OCI-LY7 (cell line): ENCODE data around the gene BAIAP2L1. TPM values are rescaled to one million over a fixed set of nuclear protein-coding genes. Genes with fewer than 3 reads are reported as not detected.

Source experiments
- BruUV-seq: library from RNA; stranded (reverse); fragments of 400-500 nt; replicated peaks from 2 replicates; lab custom pipeline; 2021; lab: Mats Ljungman, UMichigan
- CTCF ChIA-PET: fragments of 300-600 bp; sonication (Branson Sonifier 250); formaldehyde crosslinking; loops from one replicate; lab custom pipeline; 2022; ENCODE audit warnings: antibody characterized with exemption; ENCODE audit not compliant: unreplicated experiment; lab: Charles Lee
- POLR2A ChIA-PET: fragments of 300-600 bp; sonication (Branson Sonifier 250); formaldehyde crosslinking; loops from one replicate; lab custom pipeline; 2022; ENCODE audit warnings: antibody characterized with exemption; lab: Charles Lee
- DNase-seq: peaks from one replicate; pipeline ENCODE4 v3.0.0-alpha.2; 2015; ENCODE audit warnings: low spot score
- H2AFZ ChIP-seq: fragments of 200-600 bp; sonication (generic), shearing (Covaris generic); 2 replicates; pipeline ENCODE4 v1.6.1; 2014; ENCODE audit warnings: mild to moderate bottlenecking, antibody characterized with exemption, low read length, moderate library complexity
- H3K27ac ChIP-seq: fragments of 200-600 bp; sonication (generic); 2 replicates; pipeline ENCODE4 v1.5.1; 2014; ENCODE audit warnings: mixed run types, low read depth, mild to moderate bottlenecking, moderate library complexity, low read length, inconsistent platforms; ENCODE audit not compliant: poor library complexity, severe bottlenecking
- H3K36me3 ChIP-seq: fragments of 200-600 bp; sonication (generic); 2 replicates; pipeline ENCODE4 v1.6.1; 2014; ENCODE audit warnings: mild to moderate bottlenecking, antibody characterized with exemption, low read length, moderate library complexity, mixed read lengths; ENCODE audit not compliant: insufficient read depth
- H3K4me1 ChIP-seq: fragments of 200-600 bp; sonication (generic); 2 replicates; pipeline ENCODE4 v1.5.1; 2014; ENCODE audit warnings: mild to moderate bottlenecking, low read length; ENCODE audit not compliant: insufficient read depth, poor library complexity, severe bottlenecking
- H3K4me2 ChIP-seq: fragments of 200-600 bp; sonication (generic); 2 replicates; pipeline ENCODE4 v1.6.1; 2014; ENCODE audit warnings: mild to moderate bottlenecking, low read length
- H3K4me3 ChIP-seq: fragments of 200-600 bp; sonication (generic); 2 replicates; pipeline ENCODE4 v1.5.1; 2014; ENCODE audit warnings: mild to moderate bottlenecking, low read depth, low read length; ENCODE audit not compliant: poor library complexity, severe bottlenecking
- H3K79me2 ChIP-seq: fragments of 200-600 bp; sonication (generic); 2 replicates; pipeline ENCODE4 v1.6.1; 2016; ENCODE audit warnings: low read depth, mild to moderate bottlenecking, low read length, moderate library complexity, mixed read lengths; ENCODE audit not compliant: insufficient read depth
- H3K9me2 ChIP-seq: fragments of 200-600 bp; sonication (generic); 2 replicates; pipeline ENCODE4 v1.6.1; 2016; ENCODE audit warnings: mild to moderate bottlenecking, low read length, mixed read lengths; ENCODE audit not compliant: insufficient read depth
- H3K9me3 ChIP-seq: fragments of 200-600 bp; sonication (generic); 2 replicates; pipeline ENCODE4 v1.6.1; 2014; ENCODE audit warnings: mild to moderate bottlenecking, mixed run types, low read length, mixed read lengths
- H4K20me1 ChIP-seq: fragments of 200-600 bp; sonication (generic); 2 replicates; pipeline ENCODE4 v1.6.1; 2014; ENCODE audit warnings: mild to moderate bottlenecking, antibody characterized with exemption, low read length, moderate library complexity, mixed read lengths; ENCODE audit not compliant: insufficient read depth
- CTCF ChIP-seq: fragments of 200-600 bp; sonication (generic); conservative IDR thresholded peaks from 2 replicates; pipeline ENCODE4 v1.5.1; 2014; ENCODE audit warnings: mild to moderate bottlenecking, antibody characterized with exemption, low read length, moderate library complexity, mixed read lengths
- EZH2phosphoT487 ChIP-seq: fragments of 200-600 bp; sonication (generic); IDR thresholded peaks from 2 replicates; pipeline ENCODE4 v1.6.1; 2018; ENCODE audit warnings: low read depth, borderline replicate concordance, mild to moderate bottlenecking, mixed run types, antibody characterized with exemption, low read length, moderate library complexity, mixed read lengths
- intact Hi-C: fragments of 100-400 bp; cut with micrococcal nuclease; formaldehyde crosslinking; loops from one replicate; pipeline ENCODE4 v1.10.0; 2022; ENCODE audit not compliant: unreplicated experiment
- total RNA-seq, 2 experiments: library from RNA; depleted of rRNA in 1 of 2; stranded (reverse); fragments of >200 nt in 1 of 2; shearing (Covaris generic) in 1 of 2; gene quantifications; 2 replicates each; pipeline ENCODE4 v1.2.3, GENCODE V29; 2014 to 2022

The BAIAP2L1 gene
- total RNA-seq, 2 experiments from 2014 or later, result not detected

GRCh38 chr7:98251231-98251600, 149.7 kb downstream of the BAIAP2L1 start:
- peak overlapping the region; percentile 83 for H3K27ac ChIP-seq
- peak; percentile 63 for DNase-seq
- H3K4me1 ChIP-seq, result peaks cover 32% of the 10 kb centered on the region
- intact Hi-C loops, result loop anchor here (1.0 to 5.0 kb wide), 4 partner anchors 30 to 1134 kb away; partner anchors contain the start of genes BRI3 and SDHAF3
- POLR2A ChIA-PET, result interaction anchor here (0.6 to 1.8 kb wide), 3 partner anchors 45 to 174 kb away, joined by 3 to 4 read pairs (median 3); no protein-coding TSS in a partner anchor
- H3K4me2 ChIP-seq, result peak overlapping the region; percentile 100
- peaks cover 6% of the 10 kb centered on the region; the same call in 1 of the 2 replicates for H3K79me2 ChIP-seq
- no peaks in the 10 kb centered on the region for H3K9me3 ChIP-seq
- CTCF ChIA-PET, result no interaction called here
- no peaks in the 10 kb centered on the region for H4K20me1 ChIP-seq
- H3K4me3 ChIP-seq, result peak overlapping the region; percentile 86
- H2AFZ ChIP-seq, result peak overlapping the region; percentile 61
- no peaks in the 10 kb centered on the region for H3K36me3 ChIP-seq
- TF ChIP-seq EZH2phosphoT487 (no peak), CTCF (no peak; the same call in 1 of the 2 replicates)
- H3K9me2 ChIP-seq, result no peaks in the 10 kb centered on the region
- BruUV-seq, result no TSS peak

GRCh38 chr7:98250789-98251188, 150.1 kb downstream of the BAIAP2L1 start:
- DNase-seq, result peak; percentile 78
- H4K20me1 ChIP-seq, result no peaks in the 10 kb centered on the region
- H3K4me2 ChIP-seq, result peak overlapping the region; percentile 100
- POLR2A ChIA-PET, result interaction anchor here (0.6 to 1.8 kb wide), 11 partner anchors 30 to 626 kb away, joined by 3 to 5 read pairs (median 3); no protein-coding TSS in a partner anchor
- TF ChIP-seq EZH2phosphoT487 (no peak), CTCF (peak; percentile 60)
- H2AFZ ChIP-seq, result peak overlapping the region; percentile 61; the same call in 1 of the 2 replicates
- CTCF ChIA-PET, result interaction anchor here (0.6 kb wide), 1 partner anchor 393 kb away, joined by 3 read pairs; no protein-coding TSS in a partner anchor
- peak overlapping the region; percentile 86 for H3K4me3 ChIP-seq
- intact Hi-C loops, result loop anchor here (1.0 to 5.0 kb wide), 4 partner anchors 31 to 1133 kb away; partner anchors contain the start of genes BRI3 and SDHAF3
- H3K79me2 ChIP-seq, result peaks cover 6% of the 10 kb centered on the region; the same call in 1 of the 2 replicates
- BruUV-seq, result TSS peak; percentile 65
- H3K27ac ChIP-seq, result peak overlapping the region; percentile 83
- H3K9me3 ChIP-seq, result no peaks in the 10 kb centered on the region
- H3K9me2 ChIP-seq, result no peaks in the 10 kb centered on the region
- peaks cover 32% of the 10 kb centered on the region for H3K4me1 ChIP-seq
- no peaks in the 10 kb centered on the region for H3K36me3 ChIP-seq

GRCh38 chr7:98249106-98249505, 151.8 kb downstream of the BAIAP2L1 start:
- no peaks in the 10 kb centered on the region for H4K20me1 ChIP-seq
- no peaks in the 10 kb centered on the region for H3K9me3 ChIP-seq
- peaks cover 32% of the 10 kb centered on the region for H3K4me1 ChIP-seq
- POLR2A ChIA-PET, result interaction anchor here (0.6 kb wide), 1 partner anchor 1077 kb away, joined by 3 read pairs; the partner anchor contains the start of gene ARPC1A
- peak overlapping the region; percentile 22; the same call in 1 of the 2 replicates for H3K4me2 ChIP-seq
- H3K36me3 ChIP-seq, result no peaks in the 10 kb centered on the region
- intact Hi-C loops, result no loop called here
- no peak for TF ChIP-seq CTCF
- no peak for DNase-seq
- H3K9me2 ChIP-seq, result no peaks in the 10 kb centered on the region
- H3K79me2 ChIP-seq, result peaks cover 6% of the 10 kb centered on the region; the same call in 1 of the 2 replicates
- no peak overlapping the region for H3K4me3 ChIP-seq
- H2AFZ ChIP-seq, result no peak overlapping the region
- CTCF ChIA-PET, result interaction anchor here (0.6 to 0.7 kb wide), 3 partner anchors 46 to 1928 kb away, joined by 3 to 4 read pairs (median 3); partner anchors contain the start of gene GPC2
- BruUV-seq, result no TSS peak
- H3K27ac ChIP-seq, result no peak overlapping the region
